Right ventricle myocardium inferior (tissue), 1 donor: ENCODE results near the gene PRKCZ. TPM values are rescaled to one million over a fixed set of nuclear protein-coding genes. Genes with fewer than 3 reads are reported as not detected.

Source experiments
- ATAC-seq: fragments of 200-7000 bp; cut with Tn5 transposase; one replicate; pipeline ENCODE4 v1.9.1; 2020; ENCODE audit warnings: mild to moderate bottlenecking, moderate library complexity
- DNase-seq: peaks from one replicate; pipeline ENCODE4 v3.0.0; 2021; ENCODE audit errors: missing footprints
- intact Hi-C: fragments of 100-400 bp; cut with DNase I; formaldehyde crosslinking; loops from one replicate; pipeline ENCODE4 v1.11.0; 2022
- total RNA-seq: library from RNA; stranded (reverse); fragmentation: NEBNext Ultra II Directional; extraction: Animal tissue kit (Norgen Biotek cat#: 25700); gene quantifications from one replicate; pipeline ENCODE4 v1.2.1, GENCODE V29; 2021
- donor health status: DM: no; HTN: yes; CAD: no; lungs with severe emphysema.

The PRKCZ gene
- total RNA-seq, 1 donor from 2014 or later: 16.4 TPM

- intact Hi-C loops: no loop called here
- DNase-seq (peak; percentile 49), ATAC-seq (no peak)
Observed at GRCh38 chr1:2055911-2056575, 5.8 kb downstream of the PRKCZ start.

- peak; percentile 27 for DNase-seq
- intact Hi-C loops: no loop called here
- no peak for ATAC-seq
Observed at GRCh38 chr1:2056955-2057590, 6.9 kb downstream of the PRKCZ start.

GRCh38 chr1:2059290-2059953 lies 9.2 kb downstream of the PRKCZ start:
- ATAC-seq (no peak), DNase-seq (peak; percentile 37)
- intact Hi-C loops: no loop called here

GRCh38 chr1:2060072-2060471 lies 9.9 kb downstream of the PRKCZ start:
- no peak for ATAC-seq

GRCh38 chr1:2060535-2060934 lies 10.3 kb downstream of the PRKCZ start:
- intact Hi-C loops: no loop called here
- DNase-seq (peak; percentile 58), ATAC-seq (no peak)

More at GRCh38 chr1:2060072-2060471, 9.9 kb downstream of the PRKCZ start:
- peak; percentile 53 for DNase-seq
- intact Hi-C loops: no loop called here

GRCh38 chr1:2061065-2061778 lies 11.0 kb downstream of the PRKCZ start:
- DNase-seq (no peak), ATAC-seq (no peak)
- intact Hi-C loops: no loop called here

GRCh38 chr1:2065699-2066098 lies 15.5 kb downstream of the PRKCZ start:
- intact Hi-C loops: no loop called here
- ATAC-seq: no peak

GRCh38 chr1:2067393-2067792 lies 17.2 kb downstream of the PRKCZ start:
- intact Hi-C loops: no loop called here
- no peak for ATAC-seq
- DNase-seq: peak; percentile 21

More at GRCh38 chr1:2065699-2066098, 15.5 kb downstream of the PRKCZ start:
- DNase-seq: no peak

GRCh38 chr1:2067981-2068380 lies 17.8 kb downstream of the PRKCZ start:
- DNase-seq (no peak), ATAC-seq (no peak)
- intact Hi-C loops: no loop called here

- ATAC-seq: no peak
- peak; percentile 28 for DNase-seq
- intact Hi-C loops: no loop called here
Observed at GRCh38 chr1:2068951-2069350, 18.7 kb downstream of the PRKCZ start.

GRCh38 chr1:2070016-2070415 lies 19.8 kb downstream of the PRKCZ start:
- intact Hi-C loops: no loop called here
- peak; percentile 16 for DNase-seq
- no peak for ATAC-seq

GRCh38 chr1:2070800-2071530 lies 20.8 kb downstream of the PRKCZ start:
- intact Hi-C loops: no loop called here
- DNase-seq (peak; percentile 49), ATAC-seq (no peak)

GRCh38 chr1:2072109-2072806 lies 22.0 kb downstream of the PRKCZ start:
- ATAC-seq (no peak), DNase-seq (peak; percentile 33)
- intact Hi-C loops: no loop called here

GRCh38 chr1:2072891-2073290 lies 22.7 kb downstream of the PRKCZ start:
- intact Hi-C loops: no loop called here
- ATAC-seq (no peak), DNase-seq (no peak)

GRCh38 chr1:2073382-2074230 lies 23.4 kb downstream of the PRKCZ start:
- intact Hi-C loops: no loop called here
- ATAC-seq: no peak
- DNase-seq: peak; percentile 20

GRCh38 chr1:2074396-2074795 lies 24.2 kb downstream of the PRKCZ start:
- DNase-seq (peak; percentile 44), ATAC-seq (no peak)

GRCh38 chr1:2074944-2075740 lies 24.9 kb downstream of the PRKCZ start:
- ATAC-seq: no peak
- intact Hi-C loops: no loop called here
- peak; percentile 40 for DNase-seq

More at GRCh38 chr1:2074396-2074795, 24.2 kb downstream of the PRKCZ start:
- intact Hi-C loops: no loop called here
